NCI-H146 (cell line): ENCODE measurements around the gene KCTD19.

Experiments used
- DNase-seq: peaks from one replicate; lab custom pipeline; 2025; lab: John Stamatoyannopoulos, UW

The KCTD19 gene

DNA sequence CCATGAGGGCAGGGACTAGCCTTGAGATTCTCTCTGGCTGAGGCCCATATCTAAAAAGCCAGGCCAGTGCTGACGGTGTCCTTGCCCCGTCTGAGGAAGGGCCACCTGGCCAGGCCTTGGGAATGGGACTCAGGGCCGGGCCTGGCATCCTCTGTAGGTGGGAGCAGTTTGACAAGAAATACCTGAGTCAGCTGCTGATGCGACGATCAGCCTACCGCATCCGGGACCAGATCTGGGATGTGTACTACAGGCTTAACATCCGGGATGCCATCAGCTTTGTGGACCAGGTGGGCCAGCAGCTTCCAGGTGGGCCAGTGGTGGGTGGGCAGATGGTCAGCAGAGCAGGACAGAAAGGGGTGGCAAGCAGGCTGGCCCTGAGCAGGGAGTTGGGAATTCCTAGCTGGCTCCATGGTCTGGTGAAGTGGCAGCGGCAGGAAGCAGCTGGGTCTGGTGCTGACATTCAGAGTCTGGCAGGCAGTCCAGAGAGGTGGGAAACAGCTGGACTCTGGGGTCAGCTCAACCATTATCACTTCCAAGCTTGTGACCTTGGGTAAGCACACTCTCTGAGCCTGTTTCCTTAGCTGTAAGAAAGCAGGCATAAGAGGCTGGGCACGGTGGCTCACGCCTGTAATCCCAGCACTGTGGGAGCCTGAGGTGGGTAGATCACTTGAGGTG is 68.2 kb downstream of the KCTD19 start:
- DNase-seq, result no peak

DNA sequence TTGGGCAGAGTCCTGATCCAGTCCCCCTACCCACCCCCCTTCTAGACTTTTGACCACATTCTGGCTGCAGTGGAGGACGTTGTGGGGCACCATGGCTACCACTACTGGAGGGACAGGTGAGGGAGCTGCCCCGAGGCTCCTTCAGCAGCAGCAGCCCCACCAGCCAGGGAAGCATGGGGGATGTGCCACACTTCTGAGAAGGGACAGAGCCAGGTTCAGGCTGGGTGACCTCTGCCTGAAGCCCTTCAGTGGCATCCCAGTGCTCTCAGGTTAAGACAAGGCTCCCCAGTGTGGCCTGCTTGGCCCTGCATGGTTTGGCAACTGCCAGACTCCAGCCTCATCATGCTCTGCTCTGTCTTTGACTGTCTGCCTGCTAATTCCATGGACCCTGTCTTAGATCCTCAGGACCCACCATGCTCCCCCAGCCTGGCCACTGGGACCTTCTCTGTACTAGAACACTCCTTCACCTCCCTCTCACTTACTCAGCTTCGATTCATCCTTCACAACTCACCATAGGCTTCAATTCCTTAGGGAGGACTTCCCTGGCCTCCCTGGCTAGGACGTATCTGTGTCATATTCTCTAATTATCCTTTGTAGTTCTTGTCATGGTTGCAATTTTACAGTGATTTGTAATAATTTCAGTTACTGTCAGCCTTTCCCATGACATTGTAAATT is 68.9 kb downstream of the KCTD19 start:
- no peak for DNase-seq

DNA sequence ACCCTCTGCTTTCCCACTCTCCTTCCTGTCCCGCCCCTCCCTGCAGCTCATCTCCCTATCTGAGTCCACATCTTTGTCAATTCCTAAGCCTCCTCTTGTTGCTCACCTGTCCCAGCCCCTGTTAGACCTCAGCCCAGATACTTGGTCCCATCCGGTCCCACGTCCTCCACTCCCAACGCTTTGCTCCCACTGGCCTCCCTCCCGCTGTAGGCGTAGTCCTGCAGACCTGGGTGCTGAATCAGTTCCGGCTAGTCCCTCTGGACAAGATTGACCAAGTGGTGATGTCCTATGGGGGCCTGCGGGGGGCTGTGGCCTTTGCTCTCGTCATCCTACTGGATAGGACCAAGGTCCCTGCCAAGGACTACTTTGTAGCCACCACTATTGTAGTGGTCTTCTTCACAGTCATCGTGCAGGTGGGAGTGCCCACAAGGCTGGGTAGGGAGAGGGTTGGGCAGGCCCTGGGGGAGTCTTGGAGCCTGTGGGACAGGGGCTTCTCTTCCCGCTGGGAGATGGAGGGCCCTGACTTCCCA is 69.8 kb downstream of the KCTD19 start:
- no peak for DNase-seq

DNA sequence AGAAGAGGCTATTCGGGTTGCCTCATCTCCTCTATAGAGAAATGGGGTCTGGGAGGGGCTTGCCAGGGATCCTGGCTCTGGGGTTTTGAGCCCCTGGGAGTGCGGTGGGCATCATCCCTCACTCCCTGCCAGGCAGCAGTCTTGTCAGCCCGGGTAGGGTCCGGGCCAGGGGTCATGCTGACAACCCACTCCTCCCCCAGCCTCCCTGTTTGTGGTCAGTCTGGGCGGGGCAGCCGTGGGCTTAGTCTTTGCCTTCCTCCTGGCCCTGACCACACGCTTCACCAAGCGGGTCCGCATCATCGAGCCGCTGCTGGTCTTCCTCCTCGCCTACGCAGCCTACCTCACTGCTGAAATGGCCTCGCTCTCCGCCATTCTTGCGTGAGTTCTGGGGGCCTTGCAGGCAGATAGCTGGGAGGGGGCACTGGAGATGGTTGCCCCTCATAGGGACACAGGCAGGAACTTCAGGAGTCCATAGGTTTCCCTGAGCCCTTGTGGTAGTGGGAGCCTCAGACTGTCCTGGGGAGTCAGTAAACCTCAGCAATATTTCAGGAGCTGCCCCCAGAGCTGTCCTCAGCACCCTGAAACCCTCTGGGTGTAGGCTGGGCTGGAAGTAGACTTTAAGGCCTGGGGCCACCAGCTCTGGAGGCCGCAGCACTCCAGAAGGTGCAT is 70.9 kb downstream of the KCTD19 start:
- DNase-seq, result no peak

DNA sequence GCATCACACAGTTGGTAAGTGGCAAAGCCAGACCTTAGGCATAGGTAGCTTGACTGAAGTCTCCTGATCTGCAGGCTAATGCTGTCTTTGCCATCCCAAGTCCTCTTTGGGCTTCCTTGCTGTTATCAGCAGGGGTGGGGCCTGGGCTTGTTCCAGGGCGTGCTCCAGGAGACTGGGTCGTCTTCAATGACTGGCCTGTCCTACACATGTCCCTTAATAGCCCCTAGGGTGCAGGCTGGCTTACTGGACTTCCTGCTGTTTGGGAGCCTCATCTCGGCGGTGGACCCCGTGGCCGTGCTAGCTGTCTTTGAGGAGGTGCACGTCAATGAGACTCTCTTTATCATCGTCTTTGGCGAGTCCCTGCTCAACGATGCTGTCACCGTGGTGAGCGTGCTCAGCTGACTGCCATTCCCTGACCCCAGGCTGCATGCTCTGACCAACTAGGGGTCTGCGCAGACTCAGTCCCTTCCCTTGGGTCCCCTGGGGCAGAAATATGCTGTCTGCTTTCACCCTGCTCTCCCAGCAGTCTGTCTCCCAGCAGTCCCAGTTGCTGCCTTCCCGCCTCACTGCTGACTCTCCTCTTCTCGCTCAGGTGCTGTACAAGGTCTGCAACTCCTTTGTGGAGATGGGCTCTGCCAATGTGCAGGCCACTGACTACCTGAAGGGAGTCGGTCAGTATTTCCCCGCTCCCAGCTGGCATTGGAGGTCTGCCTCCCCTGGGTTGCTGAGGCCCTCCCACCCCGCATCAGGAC is 71.6 kb downstream of the KCTD19 start:
- no peak for DNase-seq

DNA sequence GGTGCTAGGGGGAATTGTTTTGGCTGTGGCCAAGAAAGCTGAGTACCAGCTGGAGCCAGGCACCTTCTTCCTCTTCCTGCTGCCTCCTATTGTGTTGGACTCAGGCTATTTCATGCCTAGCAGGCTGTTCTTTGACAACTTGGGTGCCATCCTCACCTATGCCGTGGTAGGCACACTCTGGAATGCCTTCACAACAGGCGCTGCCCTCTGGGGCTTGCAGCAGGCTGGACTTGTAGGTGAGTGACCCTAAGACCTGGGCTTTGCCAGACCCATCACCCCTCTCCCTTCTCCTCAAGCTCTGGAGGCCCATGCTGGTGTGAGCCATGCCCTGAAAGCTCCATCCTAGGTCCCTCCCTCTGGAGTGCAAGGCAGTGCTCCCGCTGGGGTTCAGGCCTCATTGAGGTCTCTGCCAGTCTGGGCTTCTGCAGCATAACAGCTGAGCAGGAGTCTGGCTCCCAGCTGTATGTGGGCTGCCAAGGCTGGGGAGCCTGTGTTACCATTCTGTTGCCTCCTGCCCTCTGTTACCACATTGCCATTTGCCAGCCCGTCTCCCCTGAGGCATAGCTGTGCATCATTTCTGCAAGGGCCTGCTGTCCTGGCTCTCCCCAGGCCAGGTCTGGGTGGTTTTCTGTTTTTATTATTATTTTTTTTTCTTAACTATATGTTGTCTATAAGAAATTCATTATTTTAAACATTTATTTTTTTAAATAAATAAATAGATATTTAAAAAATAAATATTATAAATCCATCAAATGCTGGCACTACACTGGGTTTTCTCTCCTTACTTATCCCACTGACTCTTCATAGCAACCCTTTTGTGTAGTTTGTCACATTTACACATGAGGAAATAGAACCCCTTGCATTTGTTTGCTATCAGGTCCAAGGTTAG is 73.7 kb downstream of the KCTD19 start:
- DNase-seq, result no peak

DNA sequence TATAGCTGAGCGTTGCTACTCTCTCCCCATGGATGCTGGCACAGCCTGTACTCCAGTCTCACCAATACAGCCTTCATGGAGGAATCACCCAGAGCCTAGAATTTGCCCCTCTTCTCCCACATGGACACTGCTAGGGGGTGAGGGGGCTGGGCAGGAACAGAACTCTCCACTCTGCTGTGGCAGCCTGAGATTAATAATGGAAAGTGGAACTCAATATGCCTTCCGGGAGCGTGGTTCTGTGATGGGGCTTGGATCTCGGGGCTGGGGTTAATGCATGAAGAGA is 76.6 kb downstream of the KCTD19 start:
- no peak for DNase-seq

DNA sequence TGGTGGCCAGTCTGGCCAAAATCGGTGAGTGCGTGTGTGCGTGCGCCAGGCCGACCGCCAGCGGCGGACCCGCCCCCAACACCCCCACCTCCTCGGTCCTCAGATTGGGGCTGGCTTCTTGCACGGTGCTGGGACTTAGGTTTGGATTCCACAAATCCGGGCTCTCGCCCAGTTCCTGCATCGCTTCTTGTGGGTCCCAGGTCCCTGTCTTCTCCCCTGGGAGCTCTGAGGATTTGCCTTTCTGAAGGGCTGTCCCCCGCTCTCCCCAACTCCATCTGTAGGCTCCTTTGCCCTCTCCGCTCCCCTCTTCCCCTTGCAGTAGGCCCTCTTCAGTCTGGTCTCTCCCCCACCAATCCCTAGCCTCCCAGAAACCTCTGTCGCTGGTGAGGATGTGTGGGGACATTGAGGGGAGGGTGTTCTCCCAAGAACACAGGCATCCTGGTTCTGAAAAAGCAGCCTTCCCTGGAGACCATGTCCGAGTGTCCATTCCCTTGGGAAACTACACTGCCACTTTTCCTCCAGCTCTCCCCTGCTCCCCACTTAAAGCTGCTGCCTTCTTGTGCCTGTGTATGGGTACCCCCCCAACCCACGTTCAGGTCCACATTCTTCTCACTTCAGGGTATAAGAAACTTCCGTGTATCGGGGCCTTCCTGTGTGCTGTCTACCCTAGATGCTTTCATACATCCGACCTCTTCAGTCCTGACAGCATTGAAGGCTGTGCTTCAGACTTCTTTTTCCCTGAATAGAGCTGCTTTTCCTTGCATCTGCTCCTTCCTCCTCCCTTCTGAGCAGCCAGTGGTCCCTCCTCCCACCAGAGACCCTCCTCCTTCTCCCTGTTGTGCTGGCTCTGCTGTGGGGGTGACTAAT is 77.1 kb downstream of the KCTD19 start:
- DNase-seq, result peak; percentile 6

DNA sequence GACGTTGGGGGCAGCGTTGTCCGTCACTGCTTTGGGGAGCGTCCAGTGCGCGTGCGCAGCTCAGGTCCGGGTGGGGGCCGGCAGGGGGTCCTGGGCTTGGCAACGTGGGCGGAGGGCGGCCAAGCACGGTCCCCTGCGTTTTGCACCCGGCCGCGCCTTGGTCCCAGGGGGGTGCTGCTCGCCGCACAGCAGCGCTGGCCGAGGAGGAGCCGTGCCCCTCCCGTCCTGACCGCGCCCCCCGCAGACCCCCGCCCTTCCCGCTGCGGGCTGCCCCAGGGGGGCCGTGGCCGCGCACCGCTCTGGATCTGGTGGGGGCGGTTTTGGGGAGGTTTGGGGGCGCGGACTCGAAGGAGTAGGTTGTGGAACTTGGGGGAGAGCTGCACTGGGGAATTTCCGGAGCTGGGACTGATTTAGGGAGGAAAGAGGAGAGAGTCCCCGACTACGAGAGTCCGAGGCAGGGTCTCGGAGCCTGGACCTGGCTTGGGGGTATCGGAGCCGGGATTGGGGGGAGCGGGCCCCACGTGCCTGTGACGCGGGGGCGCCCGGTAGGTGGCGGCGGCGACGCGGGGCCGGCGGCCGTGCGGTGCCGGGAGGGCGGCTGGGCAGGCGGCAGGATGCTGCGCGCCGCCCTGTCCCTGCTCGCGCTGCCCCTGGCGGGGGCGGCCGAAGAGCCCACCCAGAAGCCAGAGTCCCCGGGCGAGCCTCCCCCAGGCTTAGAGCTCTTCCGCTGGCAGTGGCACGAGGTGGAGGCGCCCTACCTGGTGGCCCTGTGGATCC is 78.0 kb downstream of the KCTD19 start, which contains the start of gene SLC9A5:
SLC9A5 (plus strand) TSS at position 579 of the 777 bp plus-strand sequence; CDS start at position 615, 36 bp downstream.
- peak; percentile 37 for DNase-seq

DNA sequence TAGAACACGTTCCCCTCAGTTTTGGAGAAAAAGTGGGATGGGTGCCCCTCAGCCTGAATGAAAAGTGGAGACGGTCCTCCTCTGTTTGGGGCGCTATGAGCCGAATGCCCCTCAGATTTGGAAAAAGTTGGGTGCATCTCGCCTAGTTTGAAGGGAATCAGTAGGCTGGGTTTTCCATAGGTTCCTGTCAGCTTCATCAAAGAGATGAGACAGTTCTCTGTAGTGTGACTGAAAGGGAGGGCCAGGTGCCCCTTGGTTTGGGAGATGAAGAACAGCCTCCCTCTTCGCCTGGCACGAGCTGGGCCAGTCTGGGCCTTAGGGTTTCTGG is 78.5 kb downstream of the KCTD19 start:
- no peak for DNase-seq

DNA sequence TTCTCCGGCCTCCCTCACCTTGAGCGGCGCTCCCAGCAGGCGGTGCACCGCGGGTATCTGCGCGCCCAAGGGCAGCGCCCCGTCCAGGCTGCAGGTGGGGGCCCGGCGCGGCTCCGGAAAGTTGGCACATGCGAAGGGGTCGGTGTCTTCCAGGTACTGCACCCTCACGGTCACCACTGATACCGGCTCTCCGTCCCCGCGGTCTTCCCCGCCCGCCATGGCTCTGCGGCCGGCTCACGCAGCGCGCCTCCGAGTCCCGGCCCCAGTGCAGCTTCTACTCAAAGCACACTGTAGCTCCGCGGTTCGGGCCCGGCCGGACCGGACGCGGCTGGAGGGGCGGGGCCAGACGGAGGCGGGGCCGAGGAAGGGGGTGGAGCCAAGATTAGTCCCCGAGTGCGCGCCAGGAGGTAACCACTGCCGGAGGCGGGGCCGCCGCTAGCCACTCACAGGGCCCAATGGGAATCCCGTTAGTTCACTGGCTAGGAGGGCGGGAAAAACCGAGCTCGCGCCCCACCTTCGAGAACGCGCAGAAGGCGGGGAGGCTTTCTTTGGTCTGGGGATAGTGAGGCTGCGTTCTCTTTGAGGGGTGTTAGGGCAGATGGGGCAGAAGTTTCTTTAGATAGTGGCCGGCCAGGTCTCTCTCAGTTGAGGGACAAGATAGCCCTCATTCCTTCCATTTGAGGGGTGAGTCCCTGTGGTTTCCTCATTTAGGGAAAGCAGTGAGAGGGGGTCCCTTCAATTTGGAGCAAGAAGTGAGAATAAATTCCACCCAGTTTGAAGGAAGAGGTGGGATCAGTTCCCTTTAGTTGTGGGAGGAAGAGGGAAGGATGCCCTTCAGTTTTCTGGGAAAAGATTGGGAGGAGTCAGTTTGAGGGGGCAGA is 79.1 kb downstream of the KCTD19 start, which contains the start of gene FHOD1:
FHOD1 (minus strand) TSS at position 290 of the 881 bp plus-strand sequence; CDS start at position 219, 71 bp downstream.
- DNase-seq, result peak; percentile 82

DNA sequence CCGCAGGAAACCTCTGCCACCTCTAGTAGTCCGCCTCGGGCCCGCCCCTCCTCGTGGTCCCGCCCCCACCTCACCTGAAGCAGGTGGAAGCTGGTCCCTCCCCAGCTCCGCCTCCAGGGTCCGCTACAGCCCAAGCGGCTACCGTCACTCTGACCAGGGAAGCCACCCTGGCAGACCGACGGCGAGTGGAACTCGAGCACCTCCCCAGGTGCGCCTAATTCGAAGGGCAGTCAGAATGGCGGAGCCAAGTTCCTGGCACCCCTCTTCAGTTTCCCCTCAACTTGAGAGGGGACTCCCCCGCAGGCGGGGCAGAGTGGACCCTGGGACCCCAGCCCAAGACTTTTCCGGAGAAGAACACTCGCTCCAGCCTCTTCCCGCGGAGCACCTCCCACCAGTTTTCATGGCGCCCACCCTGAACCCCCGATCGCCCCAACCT is 79.8 kb downstream of the KCTD19 start:
- DNase-seq, result peak; percentile 92

DNA sequence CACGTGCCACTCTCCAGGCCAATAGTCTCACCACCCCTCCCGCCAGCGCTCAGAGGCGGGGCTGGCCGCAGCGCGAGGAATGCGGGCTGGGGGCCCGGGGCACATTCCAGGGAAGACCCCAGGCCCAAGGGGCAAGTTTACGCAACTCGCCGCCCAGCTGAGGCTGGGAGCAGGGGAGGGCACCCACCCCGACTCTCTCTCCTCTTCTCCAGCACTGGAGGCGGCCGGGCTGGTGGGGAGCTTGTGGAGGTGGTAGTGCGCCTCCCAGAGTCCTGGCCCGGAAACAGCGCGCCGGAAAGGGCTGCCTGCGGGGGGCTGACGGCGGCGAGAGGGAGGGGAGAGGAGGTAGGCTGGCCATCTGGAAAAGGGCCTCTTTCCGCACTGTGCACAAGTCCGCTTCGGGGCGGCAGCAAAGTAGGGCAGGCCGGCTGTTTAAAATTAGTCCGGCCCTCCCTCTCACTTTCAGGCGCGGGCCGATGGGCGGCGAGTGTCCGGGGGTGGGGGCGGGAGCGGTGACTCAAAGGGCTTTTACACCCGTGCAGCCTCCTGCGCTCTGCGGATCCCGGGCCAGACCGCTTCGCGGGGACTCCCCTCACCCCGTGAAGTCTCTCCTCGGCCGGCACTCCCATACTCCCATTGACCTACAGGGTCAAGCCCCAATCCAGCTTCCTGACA is 80.3 kb downstream of the KCTD19 start:
- peak; percentile 54 for DNase-seq

DNA sequence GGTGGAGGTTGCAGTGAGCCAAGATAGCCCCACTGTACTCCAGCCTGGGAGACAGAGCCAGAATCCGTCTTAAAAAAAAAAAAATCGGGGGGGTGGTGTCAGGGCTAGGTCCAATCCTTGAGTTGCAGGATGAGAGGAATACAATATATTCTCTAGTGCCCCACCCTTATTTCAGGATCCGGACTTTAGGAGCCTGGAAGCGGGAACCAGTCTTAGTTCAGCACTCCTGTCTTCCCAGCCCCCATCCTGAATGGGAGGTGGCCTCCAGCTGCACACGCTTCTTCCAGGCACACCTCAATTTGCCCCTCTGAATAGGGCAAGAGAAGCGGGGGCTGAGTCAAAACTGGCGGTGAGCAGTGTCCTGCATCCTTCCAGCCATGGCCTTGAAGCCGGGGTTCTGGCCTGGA is 80.9 kb downstream of the KCTD19 start:
- DNase-seq, result peak; percentile 33

DNA sequence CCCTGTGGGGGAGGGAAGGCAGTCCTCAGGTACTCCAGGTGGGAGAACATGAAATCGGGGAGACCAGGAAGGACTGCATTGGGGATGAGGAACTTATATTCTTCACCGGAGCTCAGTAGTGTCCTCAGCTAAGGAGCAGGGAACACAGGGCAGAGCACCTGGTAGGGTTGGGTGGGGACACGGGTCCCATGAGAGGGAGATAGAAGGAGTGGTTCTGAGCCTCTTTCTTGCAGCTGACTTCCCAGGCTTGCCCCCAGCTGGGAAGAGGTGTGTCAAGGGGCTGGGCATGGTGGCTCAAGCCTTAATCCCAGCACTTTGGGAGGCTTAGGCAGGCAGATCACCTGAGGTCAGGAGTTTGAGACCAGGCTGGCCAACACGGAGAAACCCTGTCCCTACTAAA is 81.4 kb downstream of the KCTD19 start:
- DNase-seq, result no peak

DNA sequence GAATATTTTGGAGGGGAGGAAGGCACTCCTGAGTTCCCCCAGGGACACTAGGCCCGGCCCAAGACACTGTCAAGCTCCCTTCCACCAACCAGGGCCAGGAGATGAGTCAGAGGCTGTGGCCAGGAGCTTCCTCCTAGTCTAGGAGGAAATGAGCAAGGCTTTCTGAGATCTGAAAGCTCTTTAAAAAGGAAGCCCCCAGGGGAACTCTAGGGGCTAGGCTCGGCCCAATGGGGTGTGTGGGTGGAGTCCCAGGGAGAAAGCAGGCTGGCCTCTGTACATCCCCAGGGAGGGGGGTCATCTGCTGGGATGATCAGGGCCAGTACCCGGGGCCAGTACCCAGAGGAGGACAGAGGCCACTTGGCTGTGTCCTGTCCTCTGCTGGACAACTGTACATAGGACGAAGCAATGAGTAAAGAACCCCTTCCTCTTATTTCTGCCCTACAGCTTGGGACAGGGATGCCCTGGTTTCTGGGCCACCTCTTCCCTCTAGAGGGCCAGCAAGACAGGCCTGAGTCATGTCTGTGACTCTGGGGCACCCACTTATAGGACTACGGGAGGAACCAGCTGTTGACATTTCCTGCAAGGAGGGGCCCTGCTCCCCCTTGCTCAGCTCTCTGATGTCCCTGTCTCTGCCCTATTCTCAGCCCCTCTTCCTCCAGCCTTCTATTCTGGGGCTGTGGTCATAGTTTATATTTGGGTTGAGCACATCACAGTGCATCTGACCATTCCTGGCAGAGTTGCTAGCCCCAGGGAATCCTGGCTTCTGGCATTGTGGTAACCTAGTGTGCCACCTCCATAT is 82.0 kb downstream of the KCTD19 start:
- no peak for DNase-seq

DNA sequence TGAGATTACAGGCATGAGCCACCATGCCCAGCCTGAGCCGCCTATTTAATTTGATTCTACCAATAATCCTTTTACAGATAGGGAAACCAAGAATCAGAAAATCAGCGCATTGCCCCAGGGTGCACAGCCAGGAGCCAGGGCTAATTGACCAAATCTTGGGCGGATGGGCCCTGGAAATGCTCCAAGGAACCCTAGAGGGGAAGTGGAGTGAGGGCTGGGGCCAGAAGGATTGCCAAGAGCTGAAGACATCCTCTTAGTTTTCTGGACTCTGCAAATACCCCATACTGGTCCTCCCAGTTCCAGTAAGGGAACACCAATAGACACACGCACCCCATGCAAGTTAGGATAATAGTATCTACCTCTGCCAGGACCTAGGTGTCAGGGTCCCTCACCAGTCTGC is 83.1 kb downstream of the KCTD19 start:
- DNase-seq, result no peak
